Endothelial cell of umbilical vein (primary cell): ENCODE data around the gene TRPV2. TPM values are rescaled to one million over a fixed set of nuclear protein-coding genes. Genes with fewer than 3 reads are reported as not detected.

ENCODE experiments used
- BruUV-seq: library from RNA; stranded (reverse); fragments of 400-500 nt; replicated peaks from 2 replicates; lab custom pipeline; 2021; lab: Mats Ljungman, UMichigan
- CTCF ChIA-PET: fragments of 300-600, 350-600 bp; sonication (Branson Sonifier 250); formaldehyde crosslinking; loops from one replicate; lab custom pipeline; 2021; ENCODE audit warnings: antibody characterized with exemption, inconsistent platforms; lab: Charles Lee
- POLR2A ChIA-PET: fragments of 300-600, 350-600 bp; sonication (Branson Sonifier 250); formaldehyde crosslinking; loops from one replicate; lab custom pipeline; 2021; ENCODE audit warnings: antibody characterized with exemption, inconsistent platforms; lab: Charles Lee
- DNase-seq: peaks from one replicate; pipeline ENCODE4 v3.0.0-alpha.2; 2011; ENCODE audit warnings: low read depth, low spot score
- FAIRE-seq: peaks from 2 replicates; lab custom pipeline; 2011; peaks lifted over from hg19 to GRCh38; lab: Jason Lieb, UNC
- H2AFZ ChIP-seq: 2 replicates; pipeline ENCODE4 v1.6.0; 2012; ENCODE audit warnings: low read depth, low read length, control low read depth, inconsistent platforms
- H3K27ac ChIP-seq: 2 replicates; pipeline ENCODE4 v1.5.1; 2011; ENCODE audit warnings: low read depth, mild to moderate bottlenecking, control low read depth, low read length, moderate library complexity; ENCODE audit not compliant: insufficient read depth
- H3K27me3 ChIP-seq, 2 experiments: 2 replicates each; pipeline versions ENCODE4 v1.6.0 to v1.6.1; 2011; ENCODE audit warnings: low read length in 2 of 2, mixed read lengths in 1 of 2; ENCODE audit not compliant: control insufficient read depth in 2 of 2, insufficient read depth in 2 of 2
- H3K36me3 ChIP-seq, 2 experiments: 2 replicates in 1 of 2; 3 replicates in 1 of 2; pipeline ENCODE4 v1.5.1; 2011; ENCODE audit warnings: low read length in 2 of 2, mild to moderate bottlenecking in 1 of 2, moderate library complexity in 1 of 2; ENCODE audit not compliant: control insufficient read depth in 2 of 2, insufficient read depth in 2 of 2; ENCODE audit errors: extremely low read depth in 1 of 2
- H3K4me1 ChIP-seq: 3 replicates; pipeline ENCODE4 v1.5.1; 2011; ENCODE audit warnings: mild to moderate bottlenecking, low read length; ENCODE audit not compliant: control insufficient read depth, insufficient read depth; ENCODE audit errors: extremely low read depth
- H3K4me2 ChIP-seq: 2 replicates; pipeline ENCODE4 v1.6.1; 2011; ENCODE audit warnings: low read length, control low read depth, mixed read lengths; ENCODE audit not compliant: insufficient read depth
- H3K4me3 ChIP-seq, 3 experiments: fragments of 200-600 bp in 1 of 3; sonication (generic), shearing (Covaris generic) in 1 of 3; replicated peaks in 1 of 3; 2 replicates each; pipeline ENCODE4 v1.5.1; 2011 to 2016; ENCODE audit warnings: control low read depth in 3 of 3, low read length in 3 of 3, mild to moderate bottlenecking in 2 of 3, inconsistent platforms in 1 of 3, low read depth in 1 of 3, moderate library complexity in 1 of 3; ENCODE audit not compliant: insufficient read depth in 1 of 3
- H3K79me2 ChIP-seq: 2 replicates; pipeline ENCODE4 v1.6.0; 2012; ENCODE audit warnings: low read length, inconsistent platforms; ENCODE audit not compliant: control insufficient read depth, insufficient read depth
- H3K9ac ChIP-seq: replicated peaks from 2 replicates; pipeline ENCODE3; 2011; ENCODE audit warnings: low read length, control low read depth; ENCODE audit not compliant: insufficient read depth; ENCODE audit errors: extremely low read depth
- H3K9me1 ChIP-seq: replicated peaks from 3 replicates; pipeline ENCODE4 v1.6.0; 2011; ENCODE audit warnings: mild to moderate bottlenecking, low read length; ENCODE audit not compliant: control insufficient read depth, insufficient read depth; ENCODE audit errors: extremely low read depth
- H3K9me3 ChIP-seq: replicated peaks from 2 replicates; pipeline ENCODE4 v1.5.1; 2012; ENCODE audit warnings: low read length, inconsistent platforms; ENCODE audit not compliant: control insufficient read depth, insufficient read depth
- H4K20me1 ChIP-seq: replicated peaks from 2 replicates; pipeline ENCODE3; 2011; ENCODE audit warnings: mild to moderate bottlenecking, low read length; ENCODE audit not compliant: control insufficient read depth, insufficient read depth; ENCODE audit errors: extremely low read depth
- EZH2 ChIP-seq: IDR thresholded peaks from 2 replicates; pipeline ENCODE4 v1.6.1; 2012; ENCODE audit warnings: borderline replicate concordance, low read depth, mild to moderate bottlenecking, moderate library complexity, low read length, inconsistent platforms; ENCODE audit not compliant: severe bottlenecking
- FOS ChIP-seq: IDR thresholded peaks from 2 replicates; pipeline ENCODE4 v1.6.1; 2011; ENCODE audit warnings: mild to moderate bottlenecking, low read length, moderate library complexity, borderline replicate concordance; ENCODE audit not compliant: insufficient read depth
- GATA2 ChIP-seq: IDR thresholded peaks from 2 replicates; pipeline ENCODE4 v1.7.0; 2011; ENCODE audit warnings: low read depth, mild to moderate bottlenecking, moderate library complexity, mixed read lengths, low read length; ENCODE audit not compliant: insufficient read length, insufficient read depth
- JUN ChIP-seq: IDR thresholded peaks from 2 replicates; pipeline ENCODE4 v1.6.1; 2011; ENCODE audit warnings: borderline replicate concordance, low read depth; ENCODE audit not compliant: insufficient read length, insufficient read depth
- MYC ChIP-seq: IDR thresholded peaks from one replicate; pipeline ENCODE4 v1.6.1; 2011; ENCODE audit warnings: mild to moderate bottlenecking, low read depth, low read length
- POLR2A ChIP-seq: IDR thresholded peaks from 2 replicates; pipeline ENCODE4 v1.6.1; 2012; ENCODE audit warnings: low read depth, mild to moderate bottlenecking, control low read depth, low read length
- POLR2AphosphoS5 ChIP-seq: IDR thresholded peaks from 2 replicates; pipeline ENCODE4 v1.6.1; 2012; ENCODE audit warnings: low read depth, mild to moderate bottlenecking, control low read depth, low read length, moderate library complexity; ENCODE audit not compliant: insufficient read depth
- dilution Hi-C: fragments of 300-500 bp; cut with MboI; formaldehyde crosslinking; loops from one replicate; pipeline ENCODE4 v1.15.0; 2019; ENCODE audit warnings: low sequenced_read_pairs; ENCODE audit not compliant: extremely low pct_ligation_motif_present
- intact Hi-C: fragments of 100-400 bp; cut with micrococcal nuclease; formaldehyde crosslinking; loops from one replicate; pipeline ENCODE4 v1.10.0; 2022
- polyA plus RNA-seq, 4 experiments: library from polyadenylated mRNA; depleted of rRNA in 3 of 4; stranded (reverse) in 3 of 4; unstranded in 1 of 4; fragments of >200 nt; gene quantifications; 2 replicates each; pipeline versions ENCODE4 v1.2.1 to v1.2.3, GENCODE V29; 2011 to 2012; ENCODE audit warnings: missing spikeins in 1 of 4
- total RNA-seq: library from RNA; stranded (reverse); gene quantifications from 2 replicates; pipeline ENCODE4 v1.2.3, GENCODE V29; 2021
- TF ChIP-seq, protein P1 (sequence below), 2 donors: IDR thresholded peaks; 1 replicate in 1 of 2; 2 replicates in 1 of 2; pipeline ENCODE4 v1.5.1; 2011; ENCODE audit warnings: low read length in 2 of 2, mild to moderate bottlenecking in 2 of 2, moderate library complexity in 2 of 2, control low read depth in 1 of 2, inconsistent platforms in 1 of 2, low read depth in 1 of 2; ENCODE audit not compliant: insufficient read depth in 1 of 2; ENCODE audit errors: extremely low read depth in 1 of 2
- TF ChIP-seq, protein P2 (sequence below): IDR thresholded peaks from 2 replicates; pipeline ENCODE4 v1.6.1; 2011; ENCODE audit not compliant: insufficient read depth, insufficient read length

The TRPV2 gene
- total and polyA plus RNA-seq, 2 donors (not counting 3 experiments of a cell fraction or from before 2014, with no cell fraction given), result 4.2 to 10.6 TPM

DNA sequence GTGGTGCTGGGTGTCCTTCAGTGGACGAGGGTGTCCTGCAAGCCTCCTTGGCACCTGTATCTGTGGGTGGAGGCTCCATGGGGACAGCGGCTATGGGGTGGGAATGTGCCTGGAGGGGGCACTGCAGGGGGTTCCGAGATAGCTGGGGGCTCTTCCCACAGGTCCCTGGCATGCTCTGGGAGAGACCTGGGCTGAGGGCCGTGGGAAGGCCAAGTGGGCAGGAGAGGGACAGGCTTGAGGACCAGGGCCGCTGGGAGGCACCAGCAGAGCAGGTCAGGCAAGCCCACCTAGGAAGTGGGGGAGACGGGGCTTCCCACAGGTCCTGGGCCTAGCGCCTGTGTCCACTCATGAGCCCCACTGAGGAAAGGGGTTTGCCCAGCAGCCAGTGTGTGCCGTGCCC lies 66.9 kb downstream of the TRPV2 start:
- TF ChIP-seq GATA2 (no peak), EZH2 (no peak)
- POLR2A ChIA-PET, result no interaction called here
- no peaks in the 10 kb centered on the region for H3K79me2 ChIP-seq
- no peaks in the 10 kb centered on the region for H4K20me1 ChIP-seq
- no peaks in the 10 kb centered on the region for H3K9me1 ChIP-seq
- H3K27me3 ChIP-seq, result no peaks in the 10 kb centered on the region
- H2AFZ ChIP-seq, result no peak overlapping the region
- CTCF ChIA-PET, result no interaction called here
- H3K9me3 ChIP-seq, result no peaks in the 10 kb centered on the region
- FAIRE-seq, result no peak
- H3K4me2 ChIP-seq, result no peak overlapping the region
- intact Hi-C loops, result no loop called here
- BruUV-seq, result no TSS peak
- no peaks in the 10 kb centered on the region for H3K36me3 ChIP-seq
- no peak overlapping the region for H3K9ac ChIP-seq
- H3K4me1 ChIP-seq, result peaks cover 31% of the 10 kb centered on the region
- DNase-seq, result no peak
- dilution Hi-C loops, result no loop called here
- no peak overlapping the region for H3K4me3 ChIP-seq
- no peak overlapping the region for H3K27ac ChIP-seq

DNA sequence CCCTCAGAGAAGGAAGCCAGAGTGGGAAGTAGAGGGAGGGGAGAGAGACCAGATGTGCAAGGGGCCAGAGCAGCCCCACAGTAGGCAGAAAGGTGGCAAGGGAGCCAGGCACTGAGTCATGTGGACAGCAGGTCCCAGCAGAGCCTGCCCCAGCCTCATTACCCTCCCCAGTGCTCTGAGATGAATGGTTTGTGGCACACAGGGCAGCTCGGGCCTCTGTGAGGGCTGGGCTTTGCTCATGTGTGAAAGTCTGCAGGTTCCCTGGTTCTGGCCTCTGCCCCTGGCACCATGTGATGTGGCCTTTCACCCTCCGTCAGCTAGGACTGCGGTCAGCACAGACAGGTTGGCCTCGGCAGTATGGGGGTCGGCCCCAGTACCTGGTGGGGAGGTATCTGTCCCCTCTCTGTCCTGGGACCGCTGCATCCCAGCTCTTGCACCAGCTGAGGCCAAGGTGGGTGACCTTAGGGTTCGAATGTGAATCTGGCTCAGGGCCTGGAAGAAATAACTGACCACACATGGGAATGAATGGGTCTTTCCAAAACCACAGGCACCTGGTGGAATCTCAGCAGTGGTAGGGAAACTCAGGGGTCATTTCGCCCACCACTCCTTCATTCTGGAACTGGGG lies 67.8 kb downstream of the TRPV2 start:
- intact Hi-C loops, result no loop called here

More for the DNA sequence above, 67.8 kb downstream of the TRPV2 start:
- H3K4me3 ChIP-seq, result no peak overlapping the region
- H3K9me3 ChIP-seq, result no peaks in the 10 kb centered on the region
- H3K79me2 ChIP-seq, result no peaks in the 10 kb centered on the region
- no peak overlapping the region for H3K9ac ChIP-seq
- DNase-seq (no peak), FAIRE-seq (no peak)
- no peak overlapping the region for H3K4me2 ChIP-seq
- no peaks in the 10 kb centered on the region for H3K27me3 ChIP-seq
- CTCF ChIA-PET, result interaction anchor here (2.7 kb wide), 1 partner anchor 12 kb away, joined by 9 read pairs; no protein-coding TSS in a partner anchor
- H3K9me1 ChIP-seq, result no peaks in the 10 kb centered on the region
- POLR2A ChIA-PET, result no interaction called here
- no peak overlapping the region for H2AFZ ChIP-seq
- H4K20me1 ChIP-seq, result no peaks in the 10 kb centered on the region
- TF ChIP-seq POLR2A (no peak), MYC (no peak), POLR2AphosphoS5 (no peak), JUN (no peak), FOS (no peak), EZH2 (no peak), GATA2 (no peak)
- TF ChIP-seq, protein P1, sequence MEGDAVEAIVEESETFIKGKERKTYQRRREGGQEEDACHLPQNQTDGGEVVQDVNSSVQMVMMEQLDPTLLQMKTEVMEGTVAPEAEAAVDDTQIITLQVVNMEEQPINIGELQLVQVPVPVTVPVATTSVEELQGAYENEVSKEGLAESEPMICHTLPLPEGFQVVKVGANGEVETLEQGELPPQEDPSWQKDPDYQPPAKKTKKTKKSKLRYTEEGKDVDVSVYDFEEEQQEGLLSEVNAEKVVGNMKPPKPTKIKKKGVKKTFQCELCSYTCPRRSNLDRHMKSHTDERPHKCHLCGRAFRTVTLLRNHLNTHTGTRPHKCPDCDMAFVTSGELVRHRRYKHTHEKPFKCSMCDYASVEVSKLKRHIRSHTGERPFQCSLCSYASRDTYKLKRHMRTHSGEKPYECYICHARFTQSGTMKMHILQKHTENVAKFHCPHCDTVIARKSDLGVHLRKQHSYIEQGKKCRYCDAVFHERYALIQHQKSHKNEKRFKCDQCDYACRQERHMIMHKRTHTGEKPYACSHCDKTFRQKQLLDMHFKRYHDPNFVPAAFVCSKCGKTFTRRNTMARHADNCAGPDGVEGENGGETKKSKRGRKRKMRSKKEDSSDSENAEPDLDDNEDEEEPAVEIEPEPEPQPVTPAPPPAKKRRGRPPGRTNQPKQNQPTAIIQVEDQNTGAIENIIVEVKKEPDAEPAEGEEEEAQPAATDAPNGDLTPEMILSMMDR (IDR thresholded peaks at IDR 0.05; ENCODE audit: extremely low read depth in 1 of 2, insufficient read depth in 1 of 2, low read depth in 1 of 2, low read length in 2 of 2), result no peak
- TF ChIP-seq, protein P2, sequence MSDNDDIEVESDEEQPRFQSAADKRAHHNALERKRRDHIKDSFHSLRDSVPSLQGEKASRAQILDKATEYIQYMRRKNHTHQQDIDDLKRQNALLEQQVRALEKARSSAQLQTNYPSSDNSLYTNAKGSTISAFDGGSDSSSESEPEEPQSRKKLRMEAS, result no peak
- no peak overlapping the region for H3K27ac ChIP-seq
- peaks cover 29% of the 10 kb centered on the region for H3K4me1 ChIP-seq
- H3K36me3 ChIP-seq, result no peaks in the 10 kb centered on the region
- no TSS peak for BruUV-seq
- dilution Hi-C loops, result no loop called here
